Measurements from ENCODE around the gene EYA3.
A peak's percentile ranks its signal among the peaks of the same experiment; 100 is the strongest.

The EYA3 gene

DNA sequence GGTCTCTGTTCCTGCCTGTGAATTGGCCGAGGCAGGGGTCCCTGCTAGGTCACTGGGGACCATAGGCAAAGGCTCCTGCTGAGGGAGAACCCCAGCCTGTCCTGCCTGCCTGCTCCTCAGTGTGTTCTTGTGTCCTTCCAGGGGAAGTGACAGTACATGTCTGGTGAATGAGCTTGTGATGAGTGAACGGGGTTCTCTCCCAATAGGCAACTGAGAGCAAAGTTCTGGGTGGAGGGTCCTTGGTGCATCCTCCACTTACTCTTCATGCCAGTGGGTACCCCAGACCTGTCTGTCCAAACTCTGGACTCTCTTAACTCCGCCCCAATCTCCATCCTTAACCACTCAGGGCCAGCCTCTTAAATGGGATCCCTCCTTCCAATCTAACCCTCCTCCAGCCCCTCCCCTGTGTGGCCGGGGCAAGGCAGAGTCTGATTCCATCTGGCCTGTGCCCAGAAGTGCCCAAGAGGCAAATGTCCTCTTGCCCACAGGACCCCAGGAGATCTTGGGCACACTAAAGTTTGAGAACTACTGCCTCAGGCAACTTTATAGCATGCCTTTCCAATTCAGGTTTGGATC lies 126.7 kb downstream of the EYA3 start:
- no peak overlapping the region for H3K4me3 ChIP-seq (ENCODE audit: low read length)
- WGBS, result 91% methylated on average over 4 of the region's 4 CpGs

DNA sequence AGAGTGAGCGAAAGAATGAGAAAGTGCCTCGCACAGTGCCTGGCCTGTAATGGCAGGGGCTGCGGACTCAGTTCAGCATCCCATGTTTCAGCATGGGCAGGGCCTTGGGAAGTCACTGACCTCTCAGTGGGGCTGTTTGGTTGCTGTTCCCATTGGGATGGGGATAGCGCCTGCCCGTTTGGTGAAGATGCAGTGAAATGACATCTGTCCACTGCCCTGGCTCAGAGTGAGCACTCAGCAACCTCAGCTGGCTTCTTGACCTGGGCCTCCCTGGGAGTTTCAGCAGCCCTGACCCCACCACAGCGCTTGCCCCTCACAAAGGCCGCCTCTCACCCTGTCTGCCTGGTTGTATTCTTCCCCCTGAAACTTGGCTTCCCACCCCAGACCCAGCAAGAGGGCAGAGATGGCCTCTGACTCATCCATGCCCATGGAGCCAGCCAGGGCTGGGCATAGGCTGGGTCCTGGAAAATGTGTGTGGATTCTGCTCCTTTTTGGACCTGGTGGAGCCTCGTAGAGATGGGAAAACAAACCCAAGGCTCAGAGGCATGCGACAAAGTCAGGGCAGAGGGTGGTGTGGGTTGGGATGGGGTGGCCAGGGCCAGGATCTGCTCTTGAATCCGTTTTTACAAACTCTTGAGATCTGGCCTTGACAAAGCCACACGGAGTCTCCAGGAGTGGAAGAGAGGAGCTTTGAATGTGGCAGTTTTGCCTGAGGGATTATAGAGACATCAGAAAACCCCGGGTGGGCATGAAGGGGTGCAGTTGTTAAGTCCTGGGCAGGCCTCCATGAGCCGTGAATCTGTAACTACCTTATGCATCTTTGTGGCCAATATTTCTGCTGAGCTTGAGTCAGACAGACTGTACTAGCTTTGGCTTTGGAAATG lies 127.4 kb downstream of the EYA3 start:
- WGBS, result 85% methylated on average over 13 of the region's 13 CpGs
- peak overlapping the region; percentile 83; the same call in 1 of the 2 replicates for H3K9ac ChIP-seq (ENCODE audit: low read depth, low read length)
- H3K27me3 ChIP-seq (ENCODE audit: insufficient read depth, low read length), result no peaks in the 10 kb centered on the region
- H3K4me1 ChIP-seq (ENCODE audit: insufficient read depth, low read length), result peaks cover 6% of the 10 kb centered on the region
- peaks cover 31% of the 10 kb centered on the region for H3K36me3 ChIP-seq (ENCODE audit: insufficient read depth, low read length)
- no peak overlapping the region for H3K27ac ChIP-seq (ENCODE audit: low read depth, low read length)
- H3K4me3 ChIP-seq (ENCODE audit: low read length), result peak overlapping the region; percentile 72
- H3K9me3 ChIP-seq (ENCODE audit: insufficient read depth, low read depth, low read length), result no peaks in the 10 kb centered on the region

More for the DNA sequence above, 126.7 kb downstream of the EYA3 start:
- Histone ChIP-seq H3K27me3 (ENCODE audit: insufficient read depth, low read length) (no peaks in the 10 kb centered on the region), H3K9ac (ENCODE audit: low read depth, low read length) (no peak overlapping the region), H3K36me3 (ENCODE audit: insufficient read depth, low read length) (peaks cover 33% of the 10 kb centered on the region), H3K9me3 (ENCODE audit: insufficient read depth, low read depth, low read length) (no peaks in the 10 kb centered on the region), H3K27ac (ENCODE audit: low read depth, low read length) (no peak overlapping the region), H3K4me1 (ENCODE audit: insufficient read depth, low read length) (peaks cover 6% of the 10 kb centered on the region)

DNA sequence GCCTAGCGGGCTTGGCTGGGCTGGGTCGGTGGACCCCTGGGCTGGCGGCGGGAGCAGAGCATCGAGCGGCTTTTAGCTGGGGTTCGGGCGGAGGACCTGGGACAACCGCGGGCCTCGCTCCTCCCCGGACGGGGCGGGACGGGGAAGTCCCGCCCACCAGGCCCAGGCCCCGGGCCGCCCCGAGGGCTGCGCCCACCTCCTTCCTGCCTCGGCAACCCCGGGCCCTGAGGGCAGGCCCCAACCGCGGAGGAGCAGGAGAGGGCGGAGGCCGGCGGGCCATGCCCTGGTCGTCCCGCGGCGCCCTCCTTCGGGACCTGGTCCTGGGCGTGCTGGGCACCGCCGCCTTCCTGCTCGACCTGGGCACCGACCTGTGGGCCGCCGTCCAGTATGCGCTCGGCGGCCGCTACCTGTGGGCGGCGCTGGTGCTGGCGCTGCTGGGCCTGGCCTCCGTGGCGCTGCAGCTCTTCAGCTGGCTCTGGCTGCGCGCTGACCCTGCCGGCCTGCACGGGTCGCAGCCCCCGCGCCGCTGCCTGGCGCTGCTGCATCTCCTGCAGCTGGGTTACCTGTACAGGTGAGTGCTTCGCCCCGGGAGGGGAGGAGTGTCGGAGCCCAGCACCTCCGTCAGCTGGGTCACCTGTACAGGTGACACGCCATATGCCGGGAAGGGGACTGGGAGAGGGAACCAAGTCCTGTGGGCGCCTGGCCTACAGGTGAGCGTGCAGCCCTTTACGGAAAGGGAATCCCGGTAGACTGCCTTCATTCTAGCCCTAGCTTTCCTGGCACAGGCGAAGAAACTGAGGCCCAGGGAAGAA lies 128.4 kb downstream of the EYA3 start, which contains the start of gene XKR8:
Gene XKR8 (plus strand): TSS at position 182 of the 812 bp plus-strand sequence. CDS start 97 bp downstream, at position 279.
- WGBS, result 5% methylated on average over 68 of the region's 68 CpGs
- no peaks in the 10 kb centered on the region for H3K27me3 ChIP-seq (ENCODE audit: insufficient read depth, low read length)
- H3K27ac ChIP-seq (ENCODE audit: low read depth, low read length), result peak within 1 kb of the TSS; percentile 91
- no peaks in the 10 kb centered on the region for H3K9me3 ChIP-seq (ENCODE audit: insufficient read depth, low read depth, low read length)
- H3K4me3 ChIP-seq (ENCODE audit: low read length), result peak within 1 kb of the TSS; percentile 72
- peaks cover 30% of the 10 kb centered on the region for H3K36me3 ChIP-seq (ENCODE audit: insufficient read depth, low read length)
- H3K9ac ChIP-seq (ENCODE audit: low read depth, low read length), result peak within 1 kb of the TSS; percentile 83
- H3K4me1 ChIP-seq (ENCODE audit: insufficient read depth, low read length), result peaks cover 6% of the 10 kb centered on the region

DNA sequence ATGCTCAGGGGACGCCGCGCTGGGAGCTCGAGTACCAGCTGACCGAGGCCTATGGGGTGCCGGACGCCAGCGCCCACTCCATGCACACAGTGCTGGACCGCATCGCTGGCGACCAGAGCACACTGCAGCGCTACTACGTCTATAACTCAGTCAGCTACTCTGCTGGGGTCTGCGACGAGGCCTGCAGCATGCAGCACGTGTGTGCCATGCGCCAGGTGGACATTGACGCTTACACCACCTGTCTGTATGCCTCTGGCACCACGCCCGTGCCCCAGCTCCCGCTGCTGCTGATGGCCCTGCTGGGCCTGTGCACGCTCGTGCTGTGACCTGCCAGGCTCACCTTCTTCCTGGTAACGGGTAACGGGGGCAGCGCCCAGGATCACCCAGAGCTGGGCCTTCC lies 129.9 kb downstream of the EYA3 start:
- Histone ChIP-seq H3K27ac (ENCODE audit: low read depth, low read length) (no peak overlapping the region), H3K9ac (ENCODE audit: low read depth, low read length) (no peak overlapping the region), H3K4me1 (ENCODE audit: insufficient read depth, low read length) (peaks cover 6% of the 10 kb centered on the region), H3K27me3 (ENCODE audit: insufficient read depth, low read length) (no peaks in the 10 kb centered on the region), H3K36me3 (ENCODE audit: insufficient read depth, low read length) (peaks cover 29% of the 10 kb centered on the region), H3K4me3 (ENCODE audit: low read length) (no peak overlapping the region), H3K9me3 (ENCODE audit: insufficient read depth, low read depth, low read length) (no peaks in the 10 kb centered on the region)
- WGBS, result 96% methylated on average over 26 of the region's 26 CpGs

DNA sequence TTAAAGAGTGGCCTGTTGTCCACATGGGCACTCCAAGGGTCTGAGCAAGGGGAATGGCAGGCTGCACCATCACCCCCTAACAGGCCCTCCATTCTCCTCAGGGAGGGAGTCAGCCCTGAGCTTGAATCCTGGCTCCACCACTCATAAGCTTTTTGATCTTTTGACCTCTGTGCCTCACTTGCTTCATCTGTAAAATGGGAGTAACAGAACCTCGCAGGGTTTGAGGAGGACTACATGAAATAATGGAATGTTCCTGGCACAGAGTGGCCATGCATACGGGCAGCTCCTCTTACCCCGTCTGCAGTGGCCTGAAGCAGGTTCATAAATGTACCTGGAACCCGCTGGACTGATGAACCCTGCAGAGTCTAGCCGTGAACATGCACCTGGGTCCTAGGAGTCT lies 130.8 kb downstream of the EYA3 start:
- Histone ChIP-seq H3K9ac (ENCODE audit: low read depth, low read length) (no peak overlapping the region), H3K4me3 (ENCODE audit: low read length) (no peak overlapping the region), H3K27ac (ENCODE audit: low read depth, low read length) (no peak overlapping the region), H3K9me3 (ENCODE audit: insufficient read depth, low read depth, low read length) (no peaks in the 10 kb centered on the region), H3K4me1 (ENCODE audit: insufficient read depth, low read length) (peaks cover 6% of the 10 kb centered on the region), H3K27me3 (ENCODE audit: insufficient read depth, low read length) (no peaks in the 10 kb centered on the region), H3K36me3 (ENCODE audit: insufficient read depth, low read length) (peaks cover 30% of the 10 kb centered on the region)
- WGBS, result 91% methylated on average over 5 of the region's 5 CpGs

DNA sequence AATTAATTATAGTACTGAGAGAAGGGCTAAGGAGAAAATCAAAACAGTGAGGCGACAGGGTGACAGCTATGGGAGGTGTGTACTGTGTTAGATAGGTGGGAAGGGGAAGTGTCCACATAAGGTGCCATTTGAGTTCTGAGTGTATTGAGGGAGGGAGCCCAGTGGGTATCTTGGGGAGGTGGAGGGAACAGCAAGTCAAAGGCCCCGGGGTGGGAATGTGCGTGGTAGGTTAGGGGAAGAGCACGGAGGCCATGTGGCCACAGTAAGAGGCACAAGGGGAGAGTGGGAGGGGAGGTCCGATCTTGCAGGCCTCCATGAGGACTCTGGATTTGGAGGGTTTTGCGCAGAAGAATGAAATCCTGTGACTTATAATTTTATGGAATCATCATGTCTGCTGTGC lies 131.6 kb downstream of the EYA3 start:
- 86% methylated on average over 6 of the region's 6 CpGs for WGBS
- peaks cover 30% of the 10 kb centered on the region for H3K36me3 ChIP-seq (ENCODE audit: insufficient read depth, low read length)

DNA sequence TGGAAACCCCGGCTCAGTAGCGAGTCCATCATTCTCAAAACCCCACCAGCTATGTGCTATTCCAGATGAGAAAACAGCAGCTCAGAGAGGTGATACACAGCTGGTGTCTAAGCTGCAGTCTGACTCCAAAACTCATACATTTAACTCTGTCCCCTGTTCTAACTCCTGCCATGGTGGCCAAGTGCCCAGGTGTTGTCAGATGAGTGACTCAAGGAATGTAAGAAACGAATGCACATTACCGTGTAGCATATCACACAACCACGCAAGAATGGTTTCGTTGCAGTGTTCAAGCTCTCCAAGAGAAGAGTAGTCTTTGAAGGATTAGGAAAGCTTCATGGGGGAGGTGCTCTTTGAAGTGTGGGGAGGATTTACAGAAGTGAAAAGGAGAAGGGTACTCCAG lies 133.3 kb downstream of the EYA3 start:
- no peak overlapping the region for H3K27ac ChIP-seq (ENCODE audit: low read depth, low read length)
- no peaks in the 10 kb centered on the region for H3K9me3 ChIP-seq (ENCODE audit: insufficient read depth, low read depth, low read length)
- no peak overlapping the region for H3K9ac ChIP-seq (ENCODE audit: low read depth, low read length)
- whole genome bisulfite sequencing, result 95% methylated on average over 6 of the region's 6 CpGs
- H3K27me3 ChIP-seq (ENCODE audit: insufficient read depth, low read length), result no peaks in the 10 kb centered on the region
- peaks cover 43% of the 10 kb centered on the region for H3K36me3 ChIP-seq (ENCODE audit: insufficient read depth, low read length)
- no peak overlapping the region for H3K4me3 ChIP-seq (ENCODE audit: low read length)
- no peaks in the 10 kb centered on the region for H3K4me1 ChIP-seq (ENCODE audit: insufficient read depth, low read length)

More for the DNA sequence above, 131.6 kb downstream of the EYA3 start:
- Histone ChIP-seq H3K9me3 (ENCODE audit: insufficient read depth, low read depth, low read length) (no peaks in the 10 kb centered on the region), H3K27ac (ENCODE audit: low read depth, low read length) (no peak overlapping the region), H3K4me1 (ENCODE audit: insufficient read depth, low read length) (peaks cover 6% of the 10 kb centered on the region), H3K27me3 (ENCODE audit: insufficient read depth, low read length) (no peaks in the 10 kb centered on the region), H3K9ac (ENCODE audit: low read depth, low read length) (no peak overlapping the region), H3K4me3 (ENCODE audit: low read length) (no peak overlapping the region)

DNA sequence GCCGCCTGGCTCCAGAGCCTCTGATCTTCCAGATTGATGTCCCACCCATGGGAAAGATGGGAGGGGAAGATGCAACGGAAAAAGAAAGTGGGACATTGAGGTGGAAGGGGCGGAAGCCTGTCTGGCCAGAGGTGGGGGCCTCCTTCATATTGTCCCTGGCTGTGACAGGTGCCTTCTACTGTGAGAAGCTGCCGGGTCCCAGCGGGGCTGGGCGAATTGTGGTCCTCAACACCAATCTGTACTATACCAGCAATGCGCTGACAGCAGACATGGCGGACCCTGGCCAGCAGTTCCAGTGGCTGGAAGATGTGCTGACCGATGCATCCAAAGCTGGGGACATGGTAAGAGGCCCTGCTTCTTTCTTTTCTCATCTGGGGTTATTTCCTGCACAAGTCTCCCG lies 134.2 kb downstream of the EYA3 start:
- Histone ChIP-seq H3K4me1 (ENCODE audit: insufficient read depth, low read length) (no peaks in the 10 kb centered on the region), H3K27me3 (ENCODE audit: insufficient read depth, low read length) (no peaks in the 10 kb centered on the region), H3K9ac (ENCODE audit: low read depth, low read length) (no peak overlapping the region), H3K36me3 (ENCODE audit: insufficient read depth, low read length) (peaks cover 51% of the 10 kb centered on the region), H3K9me3 (ENCODE audit: insufficient read depth, low read depth, low read length) (no peaks in the 10 kb centered on the region), H3K4me3 (ENCODE audit: low read length) (no peak overlapping the region), H3K27ac (ENCODE audit: low read depth, low read length) (no peak overlapping the region)
- 95% methylated on average over 10 of the region's 10 CpGs for WGBS

DNA sequence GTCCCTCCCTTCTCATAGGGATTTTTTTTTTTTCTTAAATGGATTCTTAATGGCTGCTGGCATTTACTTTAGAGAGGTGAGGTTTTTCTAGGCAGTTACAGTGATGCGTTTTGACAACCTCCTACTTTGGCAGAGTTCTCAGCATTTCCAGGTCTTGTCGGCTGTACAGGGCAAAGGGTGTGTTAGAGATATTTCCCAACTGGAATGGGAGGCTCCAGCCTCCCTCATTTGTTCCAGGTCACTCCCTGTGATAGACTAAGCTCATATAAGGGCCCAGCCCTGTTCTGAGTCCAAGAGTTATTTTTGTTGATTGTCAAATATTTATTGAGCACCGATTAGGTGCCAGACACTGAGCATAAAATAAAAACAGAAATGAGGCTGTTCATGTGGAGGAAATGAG lies 136.3 kb downstream of the EYA3 start:
- no peak overlapping the region for H3K9ac ChIP-seq (ENCODE audit: low read depth, low read length)
- peaks cover 60% of the 10 kb centered on the region for H3K36me3 ChIP-seq (ENCODE audit: insufficient read depth, low read length)
- WGBS, result 98% methylated on average over 3 of the region's 3 CpGs
- no peak overlapping the region for H3K4me3 ChIP-seq (ENCODE audit: low read length)
- no peaks in the 10 kb centered on the region for H3K4me1 ChIP-seq (ENCODE audit: insufficient read depth, low read length)
- no peak overlapping the region for H3K27ac ChIP-seq (ENCODE audit: low read depth, low read length)
- no peaks in the 10 kb centered on the region for H3K27me3 ChIP-seq (ENCODE audit: insufficient read depth, low read length)
- no peaks in the 10 kb centered on the region for H3K9me3 ChIP-seq (ENCODE audit: insufficient read depth, low read depth, low read length)

DNA sequence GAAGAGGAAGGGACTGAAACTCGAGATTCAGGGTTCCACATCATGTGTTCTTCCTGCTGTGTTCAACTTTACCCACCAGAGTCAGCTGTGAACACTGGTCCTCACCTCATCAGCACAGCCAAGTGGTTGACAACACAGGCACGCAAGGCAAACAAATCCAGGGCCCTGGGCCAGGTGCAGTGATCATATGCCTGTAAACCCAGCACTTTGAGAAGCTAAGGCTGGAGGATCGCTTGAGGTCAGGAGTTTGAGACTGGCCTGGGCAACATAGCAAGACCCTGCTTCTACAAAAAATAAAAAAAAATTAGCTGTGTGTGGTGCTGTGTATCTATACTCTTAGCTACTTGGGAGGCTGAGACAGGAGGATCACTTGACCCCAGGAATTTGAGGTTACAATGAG lies 137.0 kb downstream of the EYA3 start:
- 72% methylated on average over 3 of the region's 3 CpGs for WGBS
- Histone ChIP-seq H3K27me3 (ENCODE audit: insufficient read depth, low read length) (no peaks in the 10 kb centered on the region), H3K4me1 (ENCODE audit: insufficient read depth, low read length) (no peaks in the 10 kb centered on the region), H3K4me3 (ENCODE audit: low read length) (no peak overlapping the region), H3K9ac (ENCODE audit: low read depth, low read length) (no peak overlapping the region), H3K27ac (ENCODE audit: low read depth, low read length) (no peak overlapping the region), H3K9me3 (ENCODE audit: insufficient read depth, low read depth, low read length) (no peaks in the 10 kb centered on the region), H3K36me3 (ENCODE audit: insufficient read depth, low read length) (peaks cover 63% of the 10 kb centered on the region)

DNA sequence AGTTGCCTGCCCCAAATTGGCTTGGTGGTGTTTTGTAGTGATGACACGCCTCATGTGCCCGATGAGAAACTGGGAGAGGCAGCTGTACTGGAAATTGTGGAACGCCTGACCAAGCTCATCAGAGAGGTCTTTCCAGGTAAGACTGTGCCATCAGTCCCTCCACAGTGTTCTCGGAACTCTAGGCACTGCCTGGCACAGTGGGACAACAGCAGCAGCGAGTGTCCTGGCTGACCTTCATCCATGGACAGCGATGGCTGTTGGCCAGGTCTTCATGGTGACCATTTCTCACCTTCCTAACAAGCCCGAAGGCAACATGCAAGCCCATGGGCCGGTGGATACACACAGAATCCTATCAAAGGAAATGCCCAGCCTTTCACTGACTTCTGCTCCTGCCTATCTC lies 139.4 kb downstream of the EYA3 start:
- peaks cover 59% of the 10 kb centered on the region for H3K36me3 ChIP-seq (ENCODE audit: insufficient read depth, low read length)
- H3K9ac ChIP-seq (ENCODE audit: low read depth, low read length), result no peak overlapping the region

More for the DNA sequence above, 139.4 kb downstream of the EYA3 start:
- Histone ChIP-seq H3K4me1 (ENCODE audit: insufficient read depth, low read length) (no peaks in the 10 kb centered on the region), H3K4me3 (ENCODE audit: low read length) (no peak overlapping the region), H3K9me3 (ENCODE audit: insufficient read depth, low read depth, low read length) (no peaks in the 10 kb centered on the region), H3K27me3 (ENCODE audit: insufficient read depth, low read length) (no peaks in the 10 kb centered on the region), H3K27ac (ENCODE audit: low read depth, low read length) (no peak overlapping the region)
- WGBS, result 95% methylated on average over 8 of the region's 8 CpGs
